ENCODE results near the gene ACTBL2.
A peak's percentile ranks its signal among the peaks of the same experiment; 100 is the strongest.

The ACTBL2 gene

DNA sequence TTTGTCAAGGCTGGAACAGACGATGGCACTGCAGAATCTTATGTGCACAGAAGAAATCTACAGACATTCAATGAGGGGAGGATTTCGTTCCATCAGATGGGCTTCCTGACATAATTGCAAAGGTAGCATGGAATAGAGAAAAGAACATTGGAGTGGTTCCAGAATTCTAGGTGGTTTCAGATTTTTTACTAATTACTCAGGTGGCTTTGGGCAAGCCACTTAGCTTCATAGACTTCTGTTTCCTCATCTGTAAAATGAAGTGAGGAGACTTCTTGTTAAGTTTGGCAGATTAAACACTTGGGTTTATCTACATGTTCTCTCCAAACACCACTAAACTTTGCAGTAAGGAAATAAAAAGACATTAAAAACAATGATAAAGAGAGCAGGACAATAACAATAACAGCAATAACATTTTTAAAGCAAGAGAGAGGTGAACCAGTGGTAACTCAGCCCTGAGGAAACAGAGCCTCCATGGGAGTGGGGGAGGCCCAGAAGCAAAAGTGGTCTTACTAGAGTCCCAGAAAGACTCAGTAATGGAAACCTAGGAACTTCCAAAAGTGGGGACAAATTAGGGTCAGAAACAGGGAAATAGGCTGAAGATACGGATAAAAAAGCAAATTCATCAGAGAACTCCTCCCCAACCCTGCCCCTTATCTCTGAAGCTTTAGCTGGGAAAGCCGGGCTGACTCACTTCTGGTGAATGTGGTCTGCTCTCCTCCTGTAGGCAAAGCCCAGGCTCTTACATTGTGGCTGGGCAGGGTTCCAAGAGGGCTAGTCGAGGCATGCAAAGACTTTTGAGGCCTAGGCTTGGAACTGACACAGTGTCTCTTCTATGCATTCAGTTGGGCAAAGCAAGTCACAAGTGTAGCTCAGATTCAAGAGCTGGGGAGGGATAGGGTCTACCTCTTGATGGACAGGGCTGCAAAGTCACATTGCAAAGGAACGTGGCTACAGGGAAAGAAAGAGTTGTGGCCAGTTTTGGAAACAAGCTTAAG, 11.8 kb upstream of the ACTBL2 start (continued):
- TF ChIP-seq, protein P1, sequence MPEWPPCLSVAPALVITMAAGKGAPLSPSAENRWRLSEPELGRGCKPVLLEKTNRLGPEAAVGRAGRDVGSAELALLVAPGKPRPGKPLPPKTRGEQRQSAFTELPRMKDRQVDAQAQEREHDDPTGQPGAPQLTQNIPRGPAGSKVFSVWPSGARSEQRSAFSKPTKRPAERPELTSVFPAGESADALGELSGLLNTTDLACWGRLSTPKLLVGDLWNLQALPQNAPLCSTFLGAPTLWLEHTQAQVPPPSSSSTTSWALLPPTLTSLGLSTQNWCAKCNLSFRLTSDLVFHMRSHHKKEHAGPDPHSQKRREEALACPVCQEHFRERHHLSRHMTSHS (tag by site-specific recombination; IDR thresholded peaks at IDR 0.05): no peak
- TF ChIP-seq ZNF701 (tag by site-specific recombination; IDR thresholded peaks at IDR 0.05) (no peak), EGR2 (tag by site-specific recombination; IDR thresholded peaks at IDR 0.05; ENCODE audit: low read depth) (no peak), ZBTB1 (tag by site-specific recombination; IDR thresholded peaks at IDR 0.05) (no peak), KLF1 (tag by site-specific recombination; IDR thresholded peaks at IDR 0.05) (no peak), IKZF3 (tag by site-specific recombination; IDR thresholded peaks at IDR 0.05) (peak; percentile 74), GLI4 (tag by site-specific recombination; IDR thresholded peaks at IDR 0.05) (no peak), ZNF510 (tag by site-specific recombination; IDR thresholded peaks at IDR 0.05; ENCODE audit: insufficient replicate concordance) (no peak), ZBTB7A (tag by site-specific recombination; IDR thresholded peaks at IDR 0.05; ENCODE audit: low read depth) (no peak), ZBTB20 (tag by site-specific recombination; IDR thresholded peaks at IDR 0.05) (0 out of 2 replicates have a peak, but pooled peaks have one; percentile 4), ZBTB17 (tag by site-specific recombination; IDR thresholded peaks at IDR 0.05) (peak; percentile 85), SETDB1 (IDR thresholded peaks at IDR 0.05; ENCODE audit: insufficient read length, low read length) (no peak), ZNF202 (tag by site-specific recombination; IDR thresholded peaks at IDR 0.05; ENCODE audit: borderline replicate concordance) (no peak), ZNF585B (tag by site-specific recombination; IDR thresholded peaks at IDR 0.05) (no peak), OSR2 (tag by site-specific recombination; IDR thresholded peaks at IDR 0.05) (peak; percentile 14; the same call in 1 of the 2 replicates), ZNF169 (tag by site-specific recombination; IDR thresholded peaks at IDR 0.05) (no peak), ZNF10 (tag by site-specific recombination; IDR thresholded peaks at IDR 0.05) (no peak), ZNF792 (tag by site-specific recombination; IDR thresholded peaks at IDR 0.05) (no peak)
- TF ChIP-seq, protein P2, sequence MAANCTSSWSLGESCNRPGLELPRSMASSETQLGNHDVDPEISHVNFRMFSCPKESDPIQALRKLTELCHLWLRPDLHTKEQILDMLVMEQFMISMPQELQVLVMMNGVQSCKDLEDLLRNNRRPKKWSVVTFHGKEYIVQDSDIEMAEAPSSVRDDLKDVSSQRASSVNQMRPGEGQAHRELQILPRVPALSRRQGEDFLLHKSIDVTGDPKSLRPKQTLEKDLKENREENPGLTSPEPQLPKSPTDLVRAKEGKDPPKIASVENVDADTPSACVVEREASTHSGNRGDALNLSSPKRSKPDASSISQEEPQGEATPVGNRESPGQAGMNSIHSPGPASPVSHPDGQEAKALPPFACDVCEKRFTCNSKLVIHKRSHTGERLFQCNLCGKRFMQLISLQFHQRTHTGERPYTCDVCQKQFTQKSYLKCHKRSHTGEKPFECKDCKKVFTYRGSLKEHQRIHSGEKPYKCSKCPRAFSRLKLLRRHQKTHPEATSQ (tag by site-specific recombination; IDR thresholded peaks at IDR 0.05): no peak
- TF ChIP-seq, protein P3, sequence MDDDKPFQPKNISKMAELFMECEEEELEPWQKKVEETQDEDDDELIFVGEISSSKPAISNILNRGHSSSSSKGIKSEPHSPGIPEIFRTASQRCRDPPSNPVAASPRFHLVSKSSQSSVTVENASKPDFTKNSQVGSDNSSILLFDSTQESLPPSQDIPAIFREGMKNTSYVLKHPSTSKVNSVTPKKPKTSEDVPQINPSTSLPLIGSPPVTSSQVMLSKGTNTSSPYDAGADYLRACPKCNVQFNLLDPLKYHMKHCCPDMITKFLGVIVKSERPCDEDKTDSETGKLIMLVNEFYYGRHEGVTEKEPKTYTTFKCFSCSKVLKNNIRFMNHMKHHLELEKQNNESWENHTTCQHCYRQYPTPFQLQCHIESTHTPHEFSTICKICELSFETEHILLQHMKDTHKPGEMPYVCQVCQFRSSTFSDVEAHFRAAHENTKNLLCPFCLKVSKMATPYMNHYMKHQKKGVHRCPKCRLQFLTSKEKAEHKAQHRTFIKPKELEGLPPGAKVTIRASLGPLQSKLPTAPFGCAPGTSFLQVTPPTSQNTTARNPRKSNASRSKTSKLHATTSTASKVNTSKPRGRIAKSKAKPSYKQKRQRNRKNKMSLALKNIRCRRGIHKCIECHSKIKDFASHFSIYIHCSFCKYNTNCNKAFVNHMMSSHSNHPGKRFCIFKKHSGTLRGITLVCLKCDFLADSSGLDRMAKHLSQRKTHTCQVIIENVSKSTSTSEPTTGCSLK (tag by site-specific recombination; IDR thresholded peaks at IDR 0.05): no peak
- TF ChIP-seq, protein P4, sequence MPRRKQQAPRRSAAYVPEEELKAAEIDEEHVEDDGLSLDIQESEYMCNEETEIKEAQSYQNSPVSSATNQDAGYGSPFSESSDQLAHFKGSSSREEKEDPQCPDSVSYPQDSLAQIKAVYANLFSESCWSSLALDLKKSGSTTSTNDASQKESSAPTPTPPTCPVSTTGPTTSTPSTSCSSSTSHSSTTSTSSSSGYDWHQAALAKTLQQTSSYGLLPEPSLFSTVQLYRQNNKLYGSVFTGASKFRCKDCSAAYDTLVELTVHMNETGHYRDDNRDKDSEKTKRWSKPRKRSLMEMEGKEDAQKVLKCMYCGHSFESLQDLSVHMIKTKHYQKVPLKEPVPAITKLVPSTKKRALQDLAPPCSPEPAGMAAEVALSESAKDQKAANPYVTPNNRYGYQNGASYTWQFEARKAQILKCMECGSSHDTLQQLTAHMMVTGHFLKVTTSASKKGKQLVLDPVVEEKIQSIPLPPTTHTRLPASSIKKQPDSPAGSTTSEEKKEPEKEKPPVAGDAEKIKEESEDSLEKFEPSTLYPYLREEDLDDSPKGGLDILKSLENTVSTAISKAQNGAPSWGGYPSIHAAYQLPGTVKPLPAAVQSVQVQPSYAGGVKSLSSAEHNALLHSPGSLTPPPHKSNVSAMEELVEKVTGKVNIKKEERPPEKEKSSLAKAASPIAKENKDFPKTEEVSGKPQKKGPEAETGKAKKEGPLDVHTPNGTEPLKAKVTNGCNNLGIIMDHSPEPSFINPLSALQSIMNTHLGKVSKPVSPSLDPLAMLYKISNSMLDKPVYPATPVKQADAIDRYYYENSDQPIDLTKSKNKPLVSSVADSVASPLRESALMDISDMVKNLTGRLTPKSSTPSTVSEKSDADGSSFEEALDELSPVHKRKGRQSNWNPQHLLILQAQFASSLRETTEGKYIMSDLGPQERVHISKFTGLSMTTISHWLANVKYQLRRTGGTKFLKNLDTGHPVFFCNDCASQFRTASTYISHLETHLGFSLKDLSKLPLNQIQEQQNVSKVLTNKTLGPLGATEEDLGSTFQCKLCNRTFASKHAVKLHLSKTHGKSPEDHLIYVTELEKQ (tag by site-specific recombination; IDR thresholded peaks at IDR 0.05; ENCODE audit: borderline replicate concordance): peak; percentile 18; the same call in 1 of the 2 replicates
- TF ChIP-seq, protein P5, sequence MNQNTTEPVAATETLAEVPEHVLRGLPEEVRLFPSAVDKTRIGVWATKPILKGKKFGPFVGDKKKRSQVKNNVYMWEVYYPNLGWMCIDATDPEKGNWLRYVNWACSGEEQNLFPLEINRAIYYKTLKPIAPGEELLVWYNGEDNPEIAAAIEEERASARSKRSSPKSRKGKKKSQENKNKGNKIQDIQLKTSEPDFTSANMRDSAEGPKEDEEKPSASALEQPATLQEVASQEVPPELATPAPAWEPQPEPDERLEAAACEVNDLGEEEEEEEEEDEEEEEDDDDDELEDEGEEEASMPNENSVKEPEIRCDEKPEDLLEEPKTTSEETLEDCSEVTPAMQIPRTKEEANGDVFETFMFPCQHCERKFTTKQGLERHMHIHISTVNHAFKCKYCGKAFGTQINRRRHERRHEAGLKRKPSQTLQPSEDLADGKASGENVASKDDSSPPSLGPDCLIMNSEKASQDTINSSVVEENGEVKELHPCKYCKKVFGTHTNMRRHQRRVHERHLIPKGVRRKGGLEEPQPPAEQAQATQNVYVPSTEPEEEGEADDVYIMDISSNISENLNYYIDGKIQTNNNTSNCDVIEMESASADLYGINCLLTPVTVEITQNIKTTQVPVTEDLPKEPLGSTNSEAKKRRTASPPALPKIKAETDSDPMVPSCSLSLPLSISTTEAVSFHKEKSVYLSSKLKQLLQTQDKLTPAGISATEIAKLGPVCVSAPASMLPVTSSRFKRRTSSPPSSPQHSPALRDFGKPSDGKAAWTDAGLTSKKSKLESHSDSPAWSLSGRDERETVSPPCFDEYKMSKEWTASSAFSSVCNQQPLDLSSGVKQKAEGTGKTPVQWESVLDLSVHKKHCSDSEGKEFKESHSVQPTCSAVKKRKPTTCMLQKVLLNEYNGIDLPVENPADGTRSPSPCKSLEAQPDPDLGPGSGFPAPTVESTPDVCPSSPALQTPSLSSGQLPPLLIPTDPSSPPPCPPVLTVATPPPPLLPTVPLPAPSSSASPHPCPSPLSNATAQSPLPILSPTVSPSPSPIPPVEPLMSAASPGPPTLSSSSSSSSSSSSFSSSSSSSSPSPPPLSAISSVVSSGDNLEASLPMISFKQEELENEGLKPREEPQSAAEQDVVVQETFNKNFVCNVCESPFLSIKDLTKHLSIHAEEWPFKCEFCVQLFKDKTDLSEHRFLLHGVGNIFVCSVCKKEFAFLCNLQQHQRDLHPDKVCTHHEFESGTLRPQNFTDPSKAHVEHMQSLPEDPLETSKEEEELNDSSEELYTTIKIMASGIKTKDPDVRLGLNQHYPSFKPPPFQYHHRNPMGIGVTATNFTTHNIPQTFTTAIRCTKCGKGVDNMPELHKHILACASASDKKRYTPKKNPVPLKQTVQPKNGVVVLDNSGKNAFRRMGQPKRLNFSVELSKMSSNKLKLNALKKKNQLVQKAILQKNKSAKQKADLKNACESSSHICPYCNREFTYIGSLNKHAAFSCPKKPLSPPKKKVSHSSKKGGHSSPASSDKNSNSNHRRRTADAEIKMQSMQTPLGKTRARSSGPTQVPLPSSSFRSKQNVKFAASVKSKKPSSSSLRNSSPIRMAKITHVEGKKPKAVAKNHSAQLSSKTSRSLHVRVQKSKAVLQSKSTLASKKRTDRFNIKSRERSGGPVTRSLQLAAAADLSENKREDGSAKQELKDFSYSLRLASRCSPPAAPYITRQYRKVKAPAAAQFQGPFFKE (tag by site-specific recombination; IDR thresholded peaks at IDR 0.05; ENCODE audit: borderline replicate concordance): no peak
- TF ChIP-seq, protein P6, sequence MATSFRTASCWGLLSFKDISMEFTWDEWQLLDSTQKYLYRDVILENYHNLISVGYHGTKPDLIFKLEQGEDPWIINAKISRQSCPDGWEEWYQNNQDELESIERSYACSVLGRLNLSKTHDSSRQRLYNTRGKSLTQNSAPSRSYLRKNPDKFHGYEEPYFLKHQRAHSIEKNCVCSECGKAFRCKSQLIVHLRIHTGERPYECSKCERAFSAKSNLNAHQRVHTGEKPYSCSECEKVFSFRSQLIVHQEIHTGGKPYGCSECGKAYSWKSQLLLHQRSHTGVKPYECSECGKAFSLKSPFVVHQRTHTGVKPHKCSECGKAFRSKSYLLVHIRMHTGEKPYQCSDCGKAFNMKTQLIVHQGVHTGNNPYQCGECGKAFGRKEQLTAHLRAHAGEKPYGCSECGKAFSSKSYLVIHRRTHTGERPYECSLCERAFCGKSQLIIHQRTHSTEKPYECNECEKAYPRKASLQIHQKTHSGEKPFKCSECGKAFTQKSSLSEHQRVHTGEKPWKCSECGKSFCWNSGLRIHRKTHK (tag by site-specific recombination; IDR thresholded peaks at IDR 0.05): no peak

Measured in HEK293 (cell line).